Natural killer cell treated with Interleukin-12 subunit alpha and Interleukin-12 subunit beta and Interleukin-15 and Interleukin-18, amount 100 ng/mL, for 72 hours (primary cell): ENCODE measurements around the gene PDE6B. TPM values are rescaled to one million over a fixed set of nuclear protein-coding genes. Genes with fewer than 3 reads are reported as not detected.
"Not testable (repeated sequence)": the region's sequence is repeated elsewhere in the genome, so short reads cannot be mapped to it uniquely, and the experiment has no call there.

ENCODE experiments used
- ATAC-seq, 2 donors: fragments of 150-1000 bp; cut with Tn5 transposase in 1 of 2; sonication (Bioruptor Pico), chemical (Tn5 transposase) in 1 of 2; 2 replicates each; pipeline ENCODE4 v1.10.0; 2021
- DNase-seq: peaks from one replicate; pipeline ENCODE4 v3.0.0; 2022; ENCODE audit warnings: low spot score
- H3K27ac Mint-ChIP-seq, 2 donors: 1 replicate in 1 of 2; 2 replicates in 1 of 2; pipeline ENCODE4 v1.8.0; 2022; ENCODE audit warnings: mixed read lengths in 2 of 2, mild to moderate bottlenecking in 1 of 2, moderate library complexity in 1 of 2
- H3K27me3 Mint-ChIP-seq, 2 donors: 1 replicate in 1 of 2; 2 replicates in 1 of 2; pipeline ENCODE4 v1.8.0; 2022; ENCODE audit warnings: mixed read lengths in 2 of 2
- H3K36me3 Mint-ChIP-seq: one replicate; pipeline ENCODE4 v1.8.0; 2022; ENCODE audit warnings: mixed read lengths
- H3K4me1 Mint-ChIP-seq, 2 donors: 1 replicate in 1 of 2; 2 replicates in 1 of 2; pipeline ENCODE4 v1.8.0; 2022; ENCODE audit warnings: low read depth in 2 of 2, mixed read lengths in 2 of 2, mild to moderate bottlenecking in 1 of 2
- H3K4me3 Mint-ChIP-seq: one replicate; pipeline ENCODE4 v1.8.0; 2022; ENCODE audit warnings: mixed read lengths
- H3K9me3 Mint-ChIP-seq: 2 replicates; pipeline ENCODE4 v1.8.0; 2022; ENCODE audit warnings: mixed read lengths
- total RNA-seq, 2 donors: library from RNA; stranded (reverse); gene quantifications; one replicate each; pipeline ENCODE4 v1.2.3, GENCODE V29; 2022

PDE6B gene
- total RNA-seq, 2 donors from 2014 or later = 14.1 to 14.8 TPM

DNA sequence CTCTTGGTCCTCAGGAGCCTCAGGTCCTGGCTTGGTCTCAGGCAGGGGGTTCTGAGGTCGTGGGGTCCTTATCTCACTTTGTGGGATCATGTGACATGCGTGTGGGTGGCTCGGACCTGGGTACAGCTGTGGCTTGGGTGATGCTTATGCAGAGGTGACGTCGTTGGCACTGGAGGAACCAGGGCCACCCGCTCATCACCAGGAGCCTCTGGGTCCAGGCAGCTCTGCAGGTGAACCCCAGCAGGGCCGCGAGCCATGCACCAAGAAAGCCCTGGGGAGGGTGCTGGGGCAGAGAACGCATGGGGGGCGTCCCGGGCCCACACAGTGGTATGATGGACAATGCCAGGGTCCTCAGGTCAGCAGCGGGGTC is 40.0 kb downstream of the PDE6B start:
- no peaks in the 10 kb centered on the region for H3K9me3 Mint-ChIP-seq
- H3K4me3 Mint-ChIP-seq = no peak overlapping the region
- no peaks in the 10 kb centered on the region for H3K27me3 Mint-ChIP-seq
- ATAC-seq (no peak), DNase-seq (no peak)
- H3K27ac Mint-ChIP-seq = no peak overlapping the region
- no peaks in the 10 kb centered on the region for H3K36me3 Mint-ChIP-seq
- H3K4me1 Mint-ChIP-seq = peaks cover 0 to 16% of the 10 kb centered on the region in 2 donors

DNA sequence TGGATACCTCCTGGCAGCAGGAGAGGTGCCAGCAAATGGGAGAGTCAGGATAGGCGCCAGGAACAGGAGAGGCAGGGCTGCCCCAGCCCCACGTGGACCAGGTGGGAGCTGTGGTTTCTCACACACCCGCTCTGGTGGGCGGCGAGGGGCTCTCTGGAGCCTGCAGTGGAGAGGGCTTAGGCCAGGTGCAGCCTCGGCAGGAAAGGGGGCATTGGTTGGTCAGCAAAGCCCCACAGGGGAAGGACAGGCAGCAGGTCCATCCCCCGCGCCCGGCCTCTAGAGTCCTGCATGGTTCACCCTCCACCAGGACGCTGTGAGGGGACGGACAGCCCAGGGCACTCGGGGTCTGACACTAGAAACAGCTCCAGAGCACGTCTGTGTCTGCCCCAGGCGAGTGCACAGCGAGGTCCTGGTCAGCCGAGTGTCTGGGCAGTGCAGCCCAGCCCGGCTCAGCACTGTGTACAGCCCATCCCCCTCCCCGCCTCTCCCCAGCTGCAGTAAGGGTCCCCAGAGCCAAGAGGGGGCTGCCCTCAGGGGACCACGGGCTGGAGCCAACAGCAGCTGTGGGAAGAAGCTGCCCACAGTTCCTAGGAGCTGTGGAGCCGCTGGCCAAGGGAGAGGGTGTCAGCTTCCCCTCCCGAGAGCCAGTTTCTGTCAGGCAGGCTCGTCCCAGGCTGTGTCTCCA is 40.5 kb downstream of the PDE6B start:
- H3K27ac Mint-ChIP-seq = no peak overlapping the region
- H3K4me1 Mint-ChIP-seq = peaks cover 0 to 16% of the 10 kb centered on the region in 2 donors
- H3K4me3 Mint-ChIP-seq = no peak overlapping the region
- no peaks in the 10 kb centered on the region for H3K36me3 Mint-ChIP-seq
- H3K9me3 Mint-ChIP-seq = no peaks in the 10 kb centered on the region
- DNase-seq = peak; percentile 61
- no peaks in the 10 kb centered on the region for H3K27me3 Mint-ChIP-seq
- no peak for ATAC-seq

GRCh38 chr4:666436-666810 is 41.0 kb downstream of the PDE6B start:
- DNase-seq (no peak), ATAC-seq (no peak)
- Mint-ChIP-seq H3K9me3 (no peaks in the 10 kb centered on the region), H3K27me3 (no peaks in the 10 kb centered on the region), H3K27ac (no peak overlapping the region), H3K4me1 (peaks cover 0 to 16% of the 10 kb centered on the region in 2 donors), H3K4me3 (no peak overlapping the region), H3K36me3 (no peaks in the 10 kb centered on the region)

DNA sequence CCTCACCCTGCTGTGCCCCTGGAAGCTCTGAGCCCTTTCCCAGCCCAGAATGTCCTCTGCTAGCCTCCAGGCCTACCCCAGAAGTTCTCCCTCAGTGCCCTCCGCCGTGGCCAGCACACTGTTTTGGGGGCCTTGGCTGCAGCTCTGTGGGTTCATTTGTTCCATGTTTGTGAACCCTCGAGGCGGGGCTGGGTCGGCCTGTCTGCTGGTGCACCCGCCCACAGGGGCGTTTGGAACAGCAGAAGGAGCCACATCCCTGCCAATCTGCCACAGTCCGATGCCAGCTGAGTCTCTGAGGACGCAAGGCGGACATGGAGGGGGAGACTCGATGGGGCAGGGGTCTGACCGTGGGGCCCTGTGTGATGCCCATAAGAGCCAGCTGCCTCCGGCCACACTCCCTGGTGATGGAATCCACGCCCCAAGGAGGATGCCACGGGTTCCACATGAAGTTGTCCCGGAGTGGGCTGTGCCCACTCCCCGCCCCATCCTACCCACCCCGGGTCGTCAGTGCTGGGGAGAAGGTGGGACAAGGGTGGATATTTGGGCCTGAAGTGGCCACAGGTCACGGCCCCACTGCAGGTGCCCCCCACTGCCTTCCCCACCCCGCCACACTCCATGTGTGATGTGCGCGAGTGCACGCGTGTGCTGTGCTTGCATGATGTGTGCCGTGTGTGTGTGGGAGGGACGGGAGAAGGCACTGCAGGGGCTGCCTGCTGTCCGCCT is 41.6 kb downstream of the PDE6B start:
- no peak overlapping the region for H3K4me3 Mint-ChIP-seq

GRCh38 chr4:667545-667925 is 42.2 kb downstream of the PDE6B start:
- no peak for ATAC-seq
- DNase-seq = no peak
- Mint-ChIP-seq H3K9me3 (no peaks in the 10 kb centered on the region), H3K27ac (no peak overlapping the region), H3K4me3 (no peak overlapping the region), H3K36me3 (no peaks in the 10 kb centered on the region), H3K4me1 (peaks cover 0 to 13% of the 10 kb centered on the region in 2 donors), H3K27me3 (no peaks in the 10 kb centered on the region)

More for the DNA sequence above, 41.6 kb downstream of the PDE6B start:
- Mint-ChIP-seq H3K27ac (no peak overlapping the region), H3K27me3 (no peaks in the 10 kb centered on the region), H3K4me1 (peaks cover 0 to 16% of the 10 kb centered on the region in 2 donors), H3K36me3 (no peaks in the 10 kb centered on the region), H3K9me3 (no peaks in the 10 kb centered on the region)
- no peak for DNase-seq
- ATAC-seq = no peak

DNA sequence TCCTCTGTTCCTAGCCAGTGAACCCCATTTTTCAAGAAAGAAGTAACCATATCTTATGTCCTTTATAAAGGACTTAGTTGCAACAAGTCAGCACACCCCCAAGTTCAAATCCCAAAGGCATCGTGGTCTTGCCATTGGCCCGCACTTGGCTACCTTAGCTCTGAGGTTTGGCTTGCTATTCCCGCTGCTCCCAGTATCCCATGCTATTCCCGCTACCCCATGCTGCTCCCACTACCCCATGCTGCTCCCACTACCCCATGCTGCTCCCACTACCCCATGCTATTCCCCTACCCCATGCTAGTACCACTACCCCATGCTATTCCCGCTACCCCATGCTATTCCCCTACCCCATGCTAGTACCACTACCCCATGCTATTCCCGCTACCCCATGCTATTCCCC is 42.8 kb downstream of the PDE6B start:
- not testable (repeated sequence) for ATAC-seq

DNA sequence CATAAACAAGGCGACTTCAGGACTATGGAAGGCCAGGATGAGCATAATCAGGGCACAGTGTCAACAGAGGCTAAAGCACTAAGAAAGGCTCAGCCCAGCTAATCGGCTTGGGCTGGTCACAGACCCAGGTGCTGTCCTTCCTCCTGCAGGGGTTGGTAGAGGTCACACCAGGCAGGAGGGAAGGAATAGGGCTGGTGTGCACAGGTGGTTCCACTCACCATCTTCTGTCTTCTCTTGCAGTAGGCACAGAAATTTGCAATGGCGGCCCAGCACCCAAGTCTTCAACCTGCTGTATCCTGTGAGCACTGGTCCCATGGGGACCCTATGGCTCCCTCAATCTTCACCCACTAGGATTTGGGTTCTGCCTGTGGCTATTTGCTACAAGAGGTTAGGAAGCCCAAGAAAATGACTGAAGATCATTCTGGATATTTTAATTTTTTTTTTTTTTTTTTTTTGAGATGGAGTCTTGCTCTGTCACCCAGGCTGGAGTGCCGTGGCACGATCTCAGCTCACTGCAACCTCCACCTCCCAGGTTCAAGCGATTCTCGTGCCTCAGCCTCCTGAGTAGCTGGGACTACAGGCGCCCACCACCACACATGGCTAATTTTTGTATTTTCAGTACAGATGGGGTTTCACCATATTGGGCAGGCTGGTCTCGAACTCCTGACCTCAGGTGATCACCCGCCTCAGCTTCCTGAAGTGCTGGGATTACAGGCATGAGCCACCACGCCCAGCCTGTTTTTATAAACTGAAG is 44.6 kb downstream of the PDE6B start:
- ATAC-seq, DNase-seq, H3K4me3 Mint-ChIP-seq, H3K27me3 Mint-ChIP-seq, H3K27ac Mint-ChIP-seq, H3K9me3 Mint-ChIP-seq, H3K36me3 Mint-ChIP-seq: not testable (repeated sequence)
- peaks cover 7 to 17% of the 10 kb centered on the region in 2 donors for H3K4me1 Mint-ChIP-seq

More for the DNA sequence above, 42.8 kb downstream of the PDE6B start:
- H3K36me3 Mint-ChIP-seq, H3K27ac Mint-ChIP-seq, H3K9me3 Mint-ChIP-seq, H3K4me3 Mint-ChIP-seq, H3K27me3 Mint-ChIP-seq, DNase-seq: not testable (repeated sequence)
- peaks cover 4 to 13% of the 10 kb centered on the region in 2 donors for H3K4me1 Mint-ChIP-seq

GRCh38 chr4:671769-672168 is 46.4 kb downstream of the PDE6B start:
- Mint-ChIP-seq H3K4me1 (peaks cover 7 to 13% of the 10 kb centered on the region in 2 donors), H3K36me3 (peaks cover 5% of the 10 kb centered on the region), H3K4me3 (no peak overlapping the region), H3K27me3 (no peaks in the 10 kb centered on the region), H3K9me3 (no peaks in the 10 kb centered on the region), H3K27ac (no peak overlapping the region)
- ATAC-seq (no peak), DNase-seq (no peak)

DNA sequence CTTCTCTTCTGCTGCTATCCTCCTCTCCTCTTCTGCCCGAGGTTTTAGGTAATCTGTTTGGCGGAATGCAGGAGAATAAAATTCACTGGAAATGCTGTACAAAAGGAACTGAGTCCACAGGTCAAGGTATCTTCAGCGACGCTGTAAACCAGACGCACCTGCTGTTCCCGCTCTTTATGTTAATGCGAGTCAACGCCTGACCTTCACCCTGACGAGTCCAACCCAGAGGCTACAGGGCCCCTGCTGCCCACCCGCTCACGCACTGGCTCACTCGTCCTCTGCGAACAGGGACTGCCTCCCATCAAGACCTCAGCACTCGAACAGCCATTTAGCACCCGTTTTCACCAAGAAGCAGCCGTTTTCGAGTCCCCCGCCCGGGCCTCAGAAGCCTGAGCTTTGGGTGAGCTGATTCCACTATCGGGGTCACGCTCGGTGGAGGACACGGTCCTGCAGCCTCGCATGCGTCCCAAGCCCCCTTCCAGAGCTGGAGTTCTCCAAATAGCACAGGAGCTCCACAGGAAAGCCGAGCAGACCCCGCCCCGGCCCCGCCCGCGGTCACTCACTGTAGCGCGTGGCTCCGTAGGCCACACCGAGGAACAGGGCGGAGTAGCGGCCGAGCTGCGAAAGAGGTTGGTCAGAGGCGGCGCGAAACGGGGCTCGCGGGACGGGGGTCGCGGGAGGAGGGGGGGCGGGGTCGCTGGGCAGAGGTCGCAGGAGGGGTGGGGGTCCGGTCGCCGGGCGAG is 48.1 kb downstream of the PDE6B start:
- peak overlapping the region; percentile 88 for H3K4me3 Mint-ChIP-seq
- no peaks in the 10 kb centered on the region for H3K27me3 Mint-ChIP-seq
- peaks cover 7 to 9% of the 10 kb centered on the region in 2 donors for H3K4me1 Mint-ChIP-seq
- DNase-seq = no peak
- no peaks in the 10 kb centered on the region for H3K9me3 Mint-ChIP-seq
- peak in 1 of 2 donors; percentile 17 for ATAC-seq
- peak overlapping the region; percentile 61 to 77 for H3K27ac Mint-ChIP-seq
- peaks cover 5% of the 10 kb centered on the region for H3K36me3 Mint-ChIP-seq

GRCh38 chr4:674172-675035 is 49.0 kb downstream of the PDE6B start, which contains the start of the genes ATP5ME and MYL5:
Gene ATP5ME (minus strand): TSS chr4:674276. CDS start chr4:674247, 29 bp downstream.
Gene MYL5 (plus strand): TSS chr4:674542. CDS start chr4:678027, 3,485 bp downstream.
- Mint-ChIP-seq H3K27ac (peak within 1 kb of the TSS; percentile 69 to 77), H3K36me3 (peaks cover 5% of the 10 kb centered on the region), H3K27me3 (no peaks in the 10 kb centered on the region), H3K9me3 (no peaks in the 10 kb centered on the region), H3K4me3 (peak within 1 kb of the TSS; percentile 88), H3K4me1 (peaks cover 7 to 9% of the 10 kb centered on the region in 2 donors)
- ATAC-seq = peak; percentile 95 to 96
- DNase-seq = peak; percentile 98

DNA sequence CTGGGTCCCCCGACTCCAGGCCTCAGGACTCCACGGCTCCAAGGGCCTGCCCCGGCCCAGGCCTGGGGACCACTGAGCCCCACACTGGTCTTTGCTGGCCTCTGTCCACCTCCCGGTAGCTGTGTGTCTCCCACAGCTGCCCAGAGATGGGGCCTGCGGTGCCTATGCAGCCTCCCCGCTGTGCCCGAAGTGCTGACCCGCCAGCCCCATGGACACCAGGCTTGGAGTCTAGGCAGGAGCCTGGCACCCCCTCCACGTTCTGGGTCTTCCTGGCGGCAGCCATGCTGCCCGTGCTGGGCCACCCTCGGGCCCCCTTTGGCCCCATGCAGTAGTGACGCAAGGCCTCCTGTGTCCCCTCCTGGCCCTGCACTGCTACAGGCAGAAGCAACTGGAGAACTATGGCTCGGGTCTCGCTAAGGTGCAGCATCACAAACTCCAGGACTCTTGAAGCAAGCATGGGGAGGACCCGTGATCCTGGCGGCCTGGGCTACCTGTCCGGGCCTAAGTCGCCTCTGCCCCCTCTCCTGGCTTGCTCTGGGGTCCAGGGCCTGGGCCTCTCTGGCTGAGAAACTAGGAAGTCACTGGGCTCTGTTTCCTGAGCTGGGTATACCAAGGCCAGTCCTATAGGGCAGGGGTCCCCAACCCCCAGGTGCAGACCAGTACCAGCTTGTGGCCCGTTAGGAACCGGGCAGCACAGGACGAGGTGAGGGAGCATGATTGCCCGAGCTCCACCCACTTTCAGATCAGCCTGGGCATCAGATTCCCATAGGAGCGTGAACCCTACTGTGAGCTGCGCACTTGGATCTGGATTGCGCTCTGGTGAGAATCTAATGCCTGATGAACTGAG is 49.9 kb downstream of the PDE6B start:
- no peaks in the 10 kb centered on the region for H3K9me3 Mint-ChIP-seq
- H3K4me1 Mint-ChIP-seq = peaks cover 7 to 15% of the 10 kb centered on the region in 2 donors
- peak overlapping the region; percentile 65 to 69 for H3K27ac Mint-ChIP-seq
- H3K36me3 Mint-ChIP-seq = peaks cover 5% of the 10 kb centered on the region
- DNase-seq (no peak), ATAC-seq (peak; percentile 0 to 10)
- H3K4me3 Mint-ChIP-seq = peak overlapping the region; percentile 68
- H3K27me3 Mint-ChIP-seq = no peaks in the 10 kb centered on the region
